Stimulated activated memory B cell treated with anti-CD40 and anti-IgM and Interleukin-4, amounts not matched to agents 10 μg/mL and 1 μg/mL and 100 μg/mL, for 72 hours (primary cell): Measurements from ENCODE around the gene FRMD3.

ENCODE experiments used
- ATAC-seq: fragments of 150-1000 bp; cut with Tn5 transposase; 2 replicates; pipeline ENCODE4 v1.10.0; 2021
- H3K27ac Mint-ChIP-seq: one replicate; pipeline ENCODE4 v1.8.0; 2022; ENCODE audit warnings: mild to moderate bottlenecking, mixed read lengths
- H3K27me3 Mint-ChIP-seq: one replicate; pipeline ENCODE4 v1.8.0; 2022; ENCODE audit warnings: mixed read lengths
- H3K36me3 Mint-ChIP-seq: one replicate; pipeline ENCODE4 v1.8.0; 2022; ENCODE audit warnings: mixed read lengths
- H3K4me1 Mint-ChIP-seq: one replicate; pipeline ENCODE4 v1.8.0; 2022; ENCODE audit warnings: mixed read lengths
- H3K4me3 Mint-ChIP-seq: one replicate; pipeline ENCODE4 v1.8.0; 2022; ENCODE audit warnings: mild to moderate bottlenecking, moderate library complexity, mixed read lengths
- H3K9me3 Mint-ChIP-seq: one replicate; pipeline ENCODE4 v1.8.0; 2022; ENCODE audit warnings: mixed read lengths

The FRMD3 gene

GRCh38 chr9:83472221-83472665 lies 66.0 kb downstream of the FRMD3 start:
- no peak for ATAC-seq
- H3K27me3 Mint-ChIP-seq: no peaks in the 10 kb centered on the region
- H3K4me3 Mint-ChIP-seq: no peak overlapping the region
- H3K4me1 Mint-ChIP-seq: peaks cover 14% of the 10 kb centered on the region
- no peak overlapping the region for H3K27ac Mint-ChIP-seq
- peaks cover 3% of the 10 kb centered on the region for H3K9me3 Mint-ChIP-seq
- peaks cover 5% of the 10 kb centered on the region for H3K36me3 Mint-ChIP-seq

DNA sequence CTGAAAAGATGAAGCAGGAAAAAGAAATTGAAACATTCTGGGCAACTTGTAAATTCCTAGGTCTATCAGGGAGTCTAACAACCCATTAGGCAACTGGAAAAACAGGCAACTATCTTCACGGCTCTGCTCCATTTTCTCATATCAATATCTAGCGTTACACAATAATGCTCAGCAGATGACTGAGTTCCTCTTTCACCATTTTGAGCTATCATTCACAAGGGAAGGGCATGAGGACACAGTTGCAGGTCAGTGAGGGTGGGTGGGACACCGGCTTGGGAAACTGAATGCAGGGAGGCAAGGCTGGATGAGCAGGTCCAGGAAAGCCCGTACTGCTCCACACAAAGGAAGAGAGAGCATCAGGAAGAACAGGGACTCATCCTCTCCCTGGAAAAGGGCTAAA lies 67.0 kb downstream of the FRMD3 start:
- Mint-ChIP-seq H3K4me3 (no peak overlapping the region), H3K36me3 (peaks cover 5% of the 10 kb centered on the region), H3K9me3 (peaks cover 3% of the 10 kb centered on the region), H3K27me3 (no peaks in the 10 kb centered on the region), H3K4me1 (peaks cover 14% of the 10 kb centered on the region), H3K27ac (no peak overlapping the region)
- ATAC-seq: no peak

- Mint-ChIP-seq H3K27me3 (no peaks in the 10 kb centered on the region), H3K27ac (no peak overlapping the region), H3K4me3 (no peak overlapping the region), H3K36me3 (peaks cover 5% of the 10 kb centered on the region), H3K4me1 (peaks cover 14% of the 10 kb centered on the region), H3K9me3 (no peaks in the 10 kb centered on the region)
- ATAC-seq: no peak
Observed at GRCh38 chr9:83469722-83470121, 68.5 kb downstream of the FRMD3 start.

- no peaks in the 10 kb centered on the region for H3K27me3 Mint-ChIP-seq
Observed at GRCh38 chr9:83468821-83469220, 69.4 kb downstream of the FRMD3 start.

DNA sequence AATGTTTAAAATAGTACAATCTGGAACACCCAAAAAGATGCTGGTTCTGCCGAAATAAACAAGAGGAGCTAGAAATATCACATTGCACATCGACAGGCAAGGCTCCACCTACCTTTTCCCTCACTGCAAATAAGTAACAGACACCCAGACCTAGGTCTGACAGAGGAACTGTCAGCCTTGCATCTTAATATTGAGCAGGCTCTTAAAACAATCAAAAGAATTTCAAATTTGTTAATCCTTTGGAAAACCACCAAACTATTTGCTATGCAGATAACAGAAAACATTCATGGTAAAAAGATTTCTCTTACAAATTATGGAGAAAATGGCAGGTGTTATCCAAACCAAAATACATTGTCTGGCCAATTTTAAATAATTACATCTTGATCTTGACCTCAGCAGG lies 71.3 kb downstream of the FRMD3 start:
- no peaks in the 10 kb centered on the region for H3K9me3 Mint-ChIP-seq
- no peaks in the 10 kb centered on the region for H3K27me3 Mint-ChIP-seq
- H3K4me1 Mint-ChIP-seq: no peaks in the 10 kb centered on the region
- no peaks in the 10 kb centered on the region for H3K36me3 Mint-ChIP-seq
- H3K27ac Mint-ChIP-seq: no peak overlapping the region
- no peak overlapping the region for H3K4me3 Mint-ChIP-seq
- ATAC-seq: no peak

More at GRCh38 chr9:83468821-83469220, 69.4 kb downstream of the FRMD3 start:
- H3K4me1 Mint-ChIP-seq: peaks cover 13% of the 10 kb centered on the region
- no peaks in the 10 kb centered on the region for H3K9me3 Mint-ChIP-seq
- no peak overlapping the region for H3K4me3 Mint-ChIP-seq
- no peak for ATAC-seq
- H3K27ac Mint-ChIP-seq: no peak overlapping the region
- H3K36me3 Mint-ChIP-seq: peaks cover 5% of the 10 kb centered on the region

- Mint-ChIP-seq H3K4me1 (no peaks in the 10 kb centered on the region), H3K4me3 (no peak overlapping the region), H3K27ac (no peak overlapping the region), H3K27me3 (no peaks in the 10 kb centered on the region), H3K9me3 (peaks cover 1% of the 10 kb centered on the region), H3K36me3 (peaks cover 2% of the 10 kb centered on the region)
- no peak for ATAC-seq
Observed at GRCh38 chr9:83466351-83466750, 71.8 kb downstream of the FRMD3 start.

DNA sequence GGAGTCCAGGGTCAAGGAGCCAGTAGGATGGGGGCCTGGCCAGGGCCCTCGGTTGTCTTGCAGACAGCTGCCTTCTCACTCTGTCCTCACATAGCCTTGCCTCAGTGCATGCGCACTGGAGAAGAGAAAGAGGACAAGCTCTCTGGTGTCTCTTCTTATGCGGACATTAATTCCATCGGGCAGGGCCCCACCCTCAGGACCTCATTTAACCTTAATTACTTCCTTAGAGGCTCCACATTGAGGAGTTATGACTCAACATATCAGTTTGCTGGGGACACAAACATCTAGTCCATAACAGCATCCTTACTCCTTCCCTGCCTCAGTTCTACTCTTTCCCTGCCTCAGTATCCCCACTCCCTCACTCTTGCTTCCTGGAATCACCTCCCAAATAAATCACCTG lies 78.4 kb downstream of the FRMD3 start:
- Mint-ChIP-seq H3K9me3 (peaks cover 7% of the 10 kb centered on the region), H3K27me3 (no peaks in the 10 kb centered on the region), H3K36me3 (peaks cover 9% of the 10 kb centered on the region), H3K4me3 (no peak overlapping the region), H3K4me1 (no peaks in the 10 kb centered on the region), H3K27ac (no peak overlapping the region)
- ATAC-seq: no peak

- no peaks in the 10 kb centered on the region for H3K27me3 Mint-ChIP-seq
- H3K9me3 Mint-ChIP-seq: peaks cover 7% of the 10 kb centered on the region
- no peak overlapping the region for H3K4me3 Mint-ChIP-seq
- ATAC-seq: no peak
- H3K36me3 Mint-ChIP-seq: peaks cover 9% of the 10 kb centered on the region
- no peak overlapping the region for H3K27ac Mint-ChIP-seq
- no peaks in the 10 kb centered on the region for H3K4me1 Mint-ChIP-seq
Observed at GRCh38 chr9:83458530-83458929, 79.7 kb downstream of the FRMD3 start.

DNA sequence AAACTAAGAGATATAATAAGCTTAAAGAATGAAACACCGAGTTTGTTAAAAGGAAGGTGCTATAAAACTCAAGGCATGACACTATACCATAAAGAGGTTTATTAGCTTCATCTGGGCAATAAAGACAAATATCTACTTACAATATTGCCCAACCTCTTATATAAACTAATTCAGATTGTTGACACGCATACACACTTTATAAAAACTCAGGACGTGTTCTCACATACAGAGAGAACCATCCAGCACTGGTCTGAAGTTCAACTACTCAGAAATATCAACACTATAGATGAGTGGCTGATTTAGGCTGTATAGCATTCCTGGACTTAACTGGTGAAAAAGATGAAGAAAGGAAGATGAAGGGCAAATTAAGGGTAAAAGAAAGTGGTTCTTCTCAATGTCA lies 81.2 kb downstream of the FRMD3 start:
- no peak for ATAC-seq
- Mint-ChIP-seq H3K27ac (no peak overlapping the region), H3K4me3 (no peak overlapping the region), H3K9me3 (peaks cover 7% of the 10 kb centered on the region), H3K27me3 (no peaks in the 10 kb centered on the region), H3K4me1 (no peaks in the 10 kb centered on the region), H3K36me3 (peaks cover 9% of the 10 kb centered on the region)

DNA sequence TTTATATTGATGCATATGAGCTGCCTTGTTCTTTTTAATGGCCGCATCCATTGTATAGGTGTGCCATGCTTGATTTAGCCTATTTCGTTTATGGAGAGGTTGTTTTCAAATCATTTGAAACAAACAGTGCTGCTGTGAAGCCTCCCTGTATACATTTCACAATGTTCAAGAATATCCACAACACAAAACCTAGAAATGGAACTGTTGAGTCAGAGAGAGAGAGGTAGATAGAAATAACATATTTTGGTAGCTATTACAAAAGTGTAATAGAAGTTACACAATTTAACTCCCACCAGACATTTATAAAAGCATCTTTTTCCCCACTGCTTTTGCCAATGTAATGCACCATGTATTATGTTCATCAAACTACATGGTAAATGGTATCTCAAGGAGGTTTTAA lies 82.0 kb downstream of the FRMD3 start:
- H3K9me3 Mint-ChIP-seq: peaks cover 4% of the 10 kb centered on the region
- no peaks in the 10 kb centered on the region for H3K4me1 Mint-ChIP-seq
- H3K4me3 Mint-ChIP-seq: no peak overlapping the region
- peaks cover 6% of the 10 kb centered on the region for H3K36me3 Mint-ChIP-seq
- ATAC-seq: no peak
- no peaks in the 10 kb centered on the region for H3K27me3 Mint-ChIP-seq
- no peak overlapping the region for H3K27ac Mint-ChIP-seq

GRCh38 chr9:83454076-83454475 lies 84.1 kb downstream of the FRMD3 start:
- no peaks in the 10 kb centered on the region for H3K4me1 Mint-ChIP-seq
- no peaks in the 10 kb centered on the region for H3K27me3 Mint-ChIP-seq
- H3K4me3 Mint-ChIP-seq: no peak overlapping the region
- no peak for ATAC-seq
- H3K9me3 Mint-ChIP-seq: no peaks in the 10 kb centered on the region
- H3K36me3 Mint-ChIP-seq: no peaks in the 10 kb centered on the region
- H3K27ac Mint-ChIP-seq: no peak overlapping the region

GRCh38 chr9:83451308-83451707 lies 86.9 kb downstream of the FRMD3 start:
- Mint-ChIP-seq H3K27me3 (no peaks in the 10 kb centered on the region), H3K4me1 (no peaks in the 10 kb centered on the region), H3K4me3 (no peak overlapping the region), H3K9me3 (no peaks in the 10 kb centered on the region), H3K27ac (no peak overlapping the region), H3K36me3 (no peaks in the 10 kb centered on the region)
- ATAC-seq: no peak

GRCh38 chr9:83449983-83450382 lies 88.2 kb downstream of the FRMD3 start:
- no peaks in the 10 kb centered on the region for H3K27me3 Mint-ChIP-seq
- H3K36me3 Mint-ChIP-seq: no peaks in the 10 kb centered on the region
- H3K4me1 Mint-ChIP-seq: no peaks in the 10 kb centered on the region
- no peak for ATAC-seq
- H3K9me3 Mint-ChIP-seq: no peaks in the 10 kb centered on the region
- no peak overlapping the region for H3K4me3 Mint-ChIP-seq
- H3K27ac Mint-ChIP-seq: no peak overlapping the region

DNA sequence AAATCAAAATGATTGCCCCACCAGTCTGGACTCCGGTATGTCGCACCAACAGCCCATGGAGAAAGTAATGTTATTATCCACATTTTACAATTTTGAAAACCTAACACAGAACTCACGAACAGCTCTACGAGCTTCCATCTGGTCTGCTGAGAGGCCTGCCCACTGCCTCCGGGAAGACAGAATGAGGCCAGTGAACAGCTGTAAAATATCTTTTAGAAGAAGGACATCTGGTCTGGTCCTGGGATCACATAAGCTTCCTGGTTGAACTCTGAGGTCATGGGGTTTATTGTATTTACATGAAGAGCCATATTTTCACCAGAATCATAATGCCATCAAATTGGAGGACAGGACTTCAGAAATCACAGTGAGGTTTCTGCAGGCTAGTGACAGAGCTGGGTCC lies 89.0 kb downstream of the FRMD3 start:
- ATAC-seq: no peak
- Mint-ChIP-seq H3K27me3 (no peaks in the 10 kb centered on the region), H3K36me3 (no peaks in the 10 kb centered on the region), H3K27ac (no peak overlapping the region), H3K4me3 (no peak overlapping the region), H3K4me1 (no peaks in the 10 kb centered on the region), H3K9me3 (no peaks in the 10 kb centered on the region)

GRCh38 chr9:83448626-83449025 lies 89.6 kb downstream of the FRMD3 start:
- no peak for ATAC-seq
- Mint-ChIP-seq H3K4me1 (no peaks in the 10 kb centered on the region), H3K27ac (no peak overlapping the region), H3K36me3 (no peaks in the 10 kb centered on the region), H3K9me3 (no peaks in the 10 kb centered on the region), H3K4me3 (no peak overlapping the region), H3K27me3 (no peaks in the 10 kb centered on the region)

GRCh38 chr9:83447351-83447750 lies 90.8 kb downstream of the FRMD3 start:
- Mint-ChIP-seq H3K4me3 (no peak overlapping the region), H3K27ac (no peak overlapping the region), H3K9me3 (no peaks in the 10 kb centered on the region), H3K4me1 (no peaks in the 10 kb centered on the region), H3K36me3 (no peaks in the 10 kb centered on the region), H3K27me3 (no peaks in the 10 kb centered on the region)
- ATAC-seq: no peak

DNA sequence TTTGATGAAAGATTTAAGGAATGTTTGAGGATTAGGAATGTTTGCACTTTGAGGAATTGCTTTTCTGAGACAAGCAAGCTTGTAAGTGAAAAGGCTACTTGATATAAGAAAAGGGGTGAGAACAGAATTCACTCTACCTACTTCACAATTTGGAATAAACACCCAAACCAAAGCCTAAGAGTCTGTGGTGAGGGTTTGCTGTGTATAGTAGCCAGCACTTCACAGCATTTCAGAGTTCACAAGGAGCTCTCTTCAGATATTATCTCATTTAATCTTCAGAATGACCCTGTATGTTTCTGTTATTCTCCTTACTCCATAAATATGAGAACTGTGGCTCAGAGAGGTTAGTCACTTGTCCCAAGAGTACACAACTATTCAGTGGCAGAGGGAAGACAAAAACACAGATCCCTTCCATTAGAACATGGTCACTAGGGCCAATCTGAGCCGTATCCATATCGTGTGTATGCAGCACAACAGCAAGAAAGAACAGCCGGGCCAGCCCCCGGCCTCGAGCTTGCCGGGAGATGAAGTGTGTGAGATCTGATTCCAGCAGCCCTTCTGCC lies 92.4 kb downstream of the FRMD3 start:
- Mint-ChIP-seq H3K27me3 (no peaks in the 10 kb centered on the region), H3K4me3 (no peak overlapping the region), H3K9me3 (no peaks in the 10 kb centered on the region), H3K27ac (no peak overlapping the region), H3K4me1 (no peaks in the 10 kb centered on the region), H3K36me3 (no peaks in the 10 kb centered on the region)
- ATAC-seq: no peak
